A549 (cell line): Measurements from ENCODE around the gene PAM. TPM values are rescaled to one million over a fixed set of nuclear protein-coding genes. Genes with fewer than 3 reads are reported as not detected.

Experiments
- ATAC-seq, 2 experiments: fragments of 200-7000 bp in 1 of 2; fragments of >200 bp in 1 of 2; cut with Nextera tagmentation in 1 of 2; cut with Tn5 transposase in 1 of 2; 3 replicates each; pipeline versions ENCODE4 v1.8.0 to v1.9.1; 2018 to 2020; ENCODE audit warnings: mild to moderate bottlenecking in 1 of 2, moderate library complexity in 1 of 2
- CTCF ChIA-PET: fragments of 300-600 bp; sonication (Branson Sonifier 250); formaldehyde crosslinking; extraction: SDS; loops from one replicate; lab custom pipeline; 2021; ENCODE audit warnings: antibody characterized with exemption, inconsistent platforms; lab: Yijun Ruan, JAX
- POLR2A ChIA-PET: fragments of 350-600 bp; formaldehyde crosslinking; extraction: SDS; loops from one replicate; lab custom pipeline; 2021; ENCODE audit warnings: antibody characterized with exemption, inconsistent platforms; lab: Yijun Ruan, JAX
- DNase-seq, 2 experiments: peaks; one replicate each; pipeline versions ENCODE4 v3.0.0 to v3.0.0-alpha.2; 2011 to 2016; ENCODE audit warnings: low read depth in 1 of 2, low spot score in 1 of 2
- FAIRE-seq: peaks from 2 replicates; lab custom pipeline; 2011; peaks lifted over from hg19 to GRCh38; lab: Jason Lieb, UNC
- H3K27ac ChIP-seq, 2 experiments: fragments of >200 bp; sonication (Bioruptor Twin); formaldehyde crosslinking; 3 replicates each; pipeline ENCODE4 v1.5.1; 2016 to 2017
- H3K4me1 ChIP-seq: fragments of >200 bp; sonication (Bioruptor Twin); formaldehyde crosslinking; 3 replicates; pipeline ENCODE4 v1.6.1; 2016
- H3K4me2 ChIP-seq: fragments of >200 bp; sonication (Bioruptor Twin); formaldehyde crosslinking; 3 replicates; pipeline ENCODE4 v1.6.1; 2016
- H3K4me3 ChIP-seq: fragments of >200 bp; sonication (Bioruptor Twin); formaldehyde crosslinking; 3 replicates; pipeline ENCODE4 v1.5.1; 2016
- H3K9me3 ChIP-seq: fragments of >200 bp; sonication (Bioruptor Twin); formaldehyde crosslinking; 3 replicates; pipeline ENCODE4 v1.6.1; 2016
- ATOH8 ChIP-seq: fragments of 250-450 bp; sonication (Bioruptor Pico); IDR thresholded peaks from 2 replicates; pipeline ENCODE4 v1.5.0; 2020; ENCODE audit warnings: low read depth, mild to moderate bottlenecking, moderate library complexity
- BHLHE40 ChIP-seq: IDR thresholded peaks from 2 replicates; pipeline ENCODE4 v1.6.1; 2012; ENCODE audit warnings: low read depth, low read length, inconsistent platforms
- CBX8 ChIP-seq: fragments of 200-600 bp; sonication (generic); IDR thresholded peaks from 2 replicates; pipeline ENCODE4 v1.6.1; 2016
- CEBPB ChIP-seq, 2 experiments: fragments of >200 bp in 1 of 2; sonication (Bioruptor Twin) in 1 of 2; formaldehyde crosslinking in 1 of 2; IDR thresholded peaks; 2 replicates each; pipeline ENCODE4 v1.6.1; 2012 to 2016
- CHD2 ChIP-seq: fragments of 150-350 bp; IDR thresholded peaks from 2 replicates; pipeline ENCODE4 v1.6.1; 2014; ENCODE audit warnings: low read length; ENCODE audit not compliant: partially characterized antibody
- CTCF ChIP-seq: fragments of >200 bp; sonication (Bioruptor Twin); formaldehyde crosslinking; IDR thresholded peaks from 3 replicates; pipeline ENCODE4 v1.5.1; 2016
- EHF ChIP-seq: fragments of 250-450 bp; sonication (Bioruptor Pico); IDR thresholded peaks from 2 replicates; pipeline ENCODE4 v1.5.0; 2020; ENCODE audit warnings: mild to moderate bottlenecking
- EHMT2 ChIP-seq: fragments of 200-600 bp; sonication (generic); IDR thresholded peaks from 2 replicates; pipeline ENCODE4 v1.6.1; 2016; ENCODE audit warnings: antibody characterized with exemption, low read depth, mild to moderate bottlenecking, moderate library complexity
- ELK1 ChIP-seq: fragments of 150-350 bp; IDR thresholded peaks from 2 replicates; pipeline ENCODE4 v1.6.1; 2014; ENCODE audit warnings: low read depth, mild to moderate bottlenecking, low read length
- EP300 ChIP-seq, 2 experiments: fragments of >200 bp; sonication (Bioruptor Twin); formaldehyde crosslinking; IDR thresholded peaks; 2 replicates in 1 of 2; 3 replicates in 1 of 2; pipeline ENCODE4 v1.6.1; 2016 to 2017
- FOSL2 ChIP-seq, 2 experiments: fragments of 450-650 bp in 1 of 2; fragments of >200 bp in 1 of 2; sonication (Bioruptor Twin) in 1 of 2; formaldehyde crosslinking; IDR thresholded peaks; 2 replicates each; pipeline versions ENCODE4 v1.5.0 to v1.6.1; 2016 to 2020; ENCODE audit warnings: mild to moderate bottlenecking in 1 of 2, moderate library complexity in 1 of 2
- FOXS1 ChIP-seq: fragments of 250-450 bp; sonication (Bioruptor Pico); IDR thresholded peaks from 2 replicates; pipeline ENCODE4 v1.5.0; 2020; ENCODE audit warnings: mild to moderate bottlenecking, moderate library complexity
- GATA3 ChIP-seq: IDR thresholded peaks from 2 replicates; pipeline ENCODE4 v1.6.1; 2012; ENCODE audit warnings: borderline replicate concordance
- HES2 ChIP-seq: fragments of >200 bp; sonication (Bioruptor Twin); formaldehyde crosslinking; IDR thresholded peaks from 2 replicates; pipeline ENCODE4 v1.6.1; 2016
- HOXA7 ChIP-seq: fragments of 250-450 bp; sonication (Bioruptor Pico); IDR thresholded peaks from 2 replicates; pipeline ENCODE4 v1.5.0; 2020; ENCODE audit warnings: mild to moderate bottlenecking, moderate library complexity
- JUN ChIP-seq, 2 experiments: fragments of >200 bp; sonication (Bioruptor Twin); formaldehyde crosslinking; IDR thresholded peaks; 2 replicates in 1 of 2; 3 replicates in 1 of 2; pipeline ENCODE4 v1.6.1; 2016 to 2017
- JUNB ChIP-seq: fragments of >200 bp; sonication (Bioruptor Twin); formaldehyde crosslinking; IDR thresholded peaks from 2 replicates; pipeline ENCODE4 v1.6.1; 2016
- KDM1A ChIP-seq: fragments of 200-600 bp; sonication (generic); IDR thresholded peaks from 2 replicates; pipeline ENCODE4 v1.6.1; 2016; ENCODE audit warnings: low read depth, mild to moderate bottlenecking
- MAZ ChIP-seq: fragments of 150-350 bp; IDR thresholded peaks from 2 replicates; pipeline ENCODE4 v1.6.1; 2014; ENCODE audit warnings: antibody characterized with exemption, low read depth, low read length, borderline replicate concordance
- NPAS2 ChIP-seq: fragments of 250-450 bp; sonication (Bioruptor Pico); IDR thresholded peaks from 2 replicates; pipeline ENCODE4 v1.8.0; 2022; ENCODE audit warnings: mild to moderate bottlenecking, moderate library complexity, borderline replicate concordance
- PHF8 ChIP-seq: fragments of 200-600 bp; sonication (generic); IDR thresholded peaks from 2 replicates; pipeline ENCODE4 v1.6.1; 2016; ENCODE audit warnings: low read depth, mild to moderate bottlenecking, antibody characterized with exemption, moderate library complexity, borderline replicate concordance
- POLR2AphosphoS2 ChIP-seq: conservative IDR thresholded peaks from 2 replicates; pipeline ENCODE4 v1.6.1; 2012; ENCODE audit warnings: low read length, improper control_type of control experiment, inconsistent platforms
- RARB ChIP-seq: fragments of 250-450 bp; sonication (Bioruptor Pico); IDR thresholded peaks from 2 replicates; pipeline ENCODE4 v1.8.0; 2021; ENCODE audit warnings: mild to moderate bottlenecking, moderate library complexity
- RFX5 ChIP-seq: fragments of 450-650 bp; IDR thresholded peaks from 2 replicates; pipeline ENCODE4 v1.7.1; 2014; ENCODE audit warnings: antibody characterized with exemption, mild to moderate bottlenecking, moderate library complexity
- SMC3 ChIP-seq: fragments of >200 bp; sonication (Bioruptor Twin); formaldehyde crosslinking; IDR thresholded peaks from 3 replicates; pipeline ENCODE4 v1.6.1; 2018; ENCODE audit warnings: inconsistent platforms
- SREBF2 ChIP-seq: fragments of 450-650 bp; IDR thresholded peaks from 2 replicates; pipeline ENCODE4 v1.6.1; 2014; ENCODE audit warnings: mild to moderate bottlenecking, moderate library complexity
- ZNF302 ChIP-seq: fragments of 250-450 bp; sonication (Bioruptor Pico); IDR thresholded peaks from 2 replicates; pipeline ENCODE4 v1.9.0; 2021; ENCODE audit warnings: inconsistent platforms, mild to moderate bottlenecking, moderate library complexity
- WGBS: methylation state at CpG from one replicate; pipeline ENCODE4 v1.1.6; 2017; ENCODE audit errors: missing lambda C conversion rate; 5-methylcytosine and 5-hydroxymethylcytosine counted together
- polyA plus RNA-seq, 4 experiments: library from polyadenylated mRNA; depleted of rRNA in 3 of 4; stranded (reverse); fragments of >200 nt; fragmentation: RNase III in 1 of 4; extraction: RNeasy Plus Mini Kit Qiagen cat#74134 plus additional on column Dnase treatment in 1 of 4; gene quantifications; 2 replicates in 3 of 4; 3 replicates in 1 of 4; pipeline ENCODE4 v1.2.3, GENCODE V29; 2011 to 2017

Gene PAM
- polyA plus RNA-seq, 2 of the 4 experiments (the other 2 are of a cell fraction): 21.5 to 25.1 TPM

- Histone ChIP-seq H3K4me1 (no peaks in the 10 kb centered on the region), H3K9me3 (no peaks in the 10 kb centered on the region), H3K27ac (no peak overlapping the region), H3K4me3 (no peak overlapping the region), H3K4me2 (no peak overlapping the region)
- TF ChIP-seq CTCF (no peak), POLR2AphosphoS2 (no peak), JUNB (no peak), PHF8 (no peak), MAZ (no peak), EP300 (IDR thresholded peaks at IDR 0.05) (no peak), NPAS2 (CRISPR knock-in tag) (no peak), GATA3 (no peak), EHMT2 (no peak), RARB (no peak), ELK1 (no peak), ATOH8 (CRISPR knock-in tag) (no peak), HES2 (no peak), EHF (CRISPR knock-in tag) (no peak), BHLHE40 (no peak), CHD2 (no peak), KDM1A (no peak), SMC3 (no peak)
- WGBS: 32% methylated on average over 2 of the region's 2 CpGs
- no peak for DNase-seq
- ATAC-seq: no peak
- ChIA-PET CTCF (interaction anchor here (0.9 to 1.3 kb wide), 2 partner anchors 10 to 185 kb away, joined by 3 to 5 read pairs; no protein-coding TSS in a partner anchor), POLR2A (no interaction called here)
- no peak for FAIRE-seq
Measured at GRCh38 chr5:102787134-102787533, 32.0 kb downstream of the PAM start.

GRCh38 chr5:102788788-102789187 is 33.7 kb downstream of the PAM start:
- Histone ChIP-seq H3K27ac (no peak overlapping the region), H3K4me2 (no peak overlapping the region), H3K4me3 (no peak overlapping the region), H3K4me1 (no peaks in the 10 kb centered on the region), H3K9me3 (no peaks in the 10 kb centered on the region)
- ChIA-PET CTCF (no interaction called here), POLR2A (no interaction called here)
- DNase-seq (no peak), FAIRE-seq (no peak), ATAC-seq (no peak)
- no peak for TF ChIP-seq FOXS1 (CRISPR knock-in tag)
- TF ChIP-seq RFX5: no peak
- TF ChIP-seq CEBPB (IDR thresholded peaks at IDR 0.05): no peak
- no peak for TF ChIP-seq SREBF2
- TF ChIP-seq ZNF302 (CRISPR knock-in tag): no peak
- no peak for TF ChIP-seq EHMT2
- no peak for TF ChIP-seq CHD2
- no peak for TF ChIP-seq CBX8
- no peak for TF ChIP-seq HOXA7 (CRISPR knock-in tag)
- no peak for TF ChIP-seq POLR2AphosphoS2
- no peak for TF ChIP-seq FOSL2 (IDR thresholded peaks at IDR 0.05)
- TF ChIP-seq FOSL2 (CRISPR knock-in tag; IDR thresholded peaks at IDR 0.05): no peak
- no peak for TF ChIP-seq JUN (IDR thresholded peaks at IDR 0.05)
- WGBS: 52% methylated on average over 2 of the region's 2 CpGs
